H1 (cell line): Measurements from ENCODE around the gene ZNF282. TPM values are rescaled to one million over a fixed set of nuclear protein-coding genes. Genes with fewer than 3 reads are reported as not detected.

ENCODE experiments used
- CTCF ChIA-PET: fragments of 300-600 bp; sonication (Branson Sonifier 250); formaldehyde crosslinking; loops from one replicate; lab custom pipeline; 2021; ENCODE audit not compliant: partially characterized antibody; lab: Charles Lee
- POLR2A ChIA-PET: fragments of 300-600 bp; sonication (Branson Sonifier 250); formaldehyde crosslinking; loops from one replicate; lab custom pipeline; 2021; ENCODE audit warnings: inconsistent platforms; ENCODE audit not compliant: partially characterized antibody; lab: Charles Lee
- DNase-seq, 2 experiments: peaks; one replicate each; pipeline versions ENCODE4 v3.0.0 to v3.0.0-alpha.2; 2010 to 2022; ENCODE audit warnings: low spot score in 2 of 2, low read depth in 1 of 2, mixed read lengths in 1 of 2
- FAIRE-seq: peaks from 2 replicates; lab custom pipeline; 2011; peaks lifted over from hg19 to GRCh38; lab: Jason Lieb, UNC
- H2AFZ ChIP-seq: 2 replicates; pipeline ENCODE4 v1.8.1; 2012; ENCODE audit warnings: low read length, inconsistent platforms
- H2AK5ac ChIP-seq: 2 replicates; pipeline ENCODE4 v1.6.1; 2013; ENCODE audit warnings: low read depth, low read length
- H2BK120ac ChIP-seq: replicated peaks from 2 replicates; pipeline ENCODE3; 2013; ENCODE audit warnings: low read depth, low read length, inconsistent platforms
- H2BK12ac ChIP-seq: 2 replicates; pipeline ENCODE4 v1.6.1; 2013; ENCODE audit warnings: low read depth, low read length
- H2BK15ac ChIP-seq: 2 replicates; pipeline ENCODE4 v1.6.1; 2013; ENCODE audit warnings: low read length
- H2BK20ac ChIP-seq: 2 replicates; pipeline ENCODE4 v1.6.1; 2013; ENCODE audit warnings: low read length
- H2BK5ac ChIP-seq: 2 replicates; pipeline ENCODE4 v1.6.1; 2013; ENCODE audit warnings: low read depth, low read length
- H3K14ac ChIP-seq: 2 replicates; pipeline ENCODE4 v1.6.1; 2013; ENCODE audit warnings: inconsistent platforms; ENCODE audit not compliant: insufficient read length
- H3K18ac ChIP-seq: 2 replicates; pipeline ENCODE4 v1.6.1; 2013; ENCODE audit warnings: low read length; ENCODE audit errors: extremely low read depth
- H3K23ac ChIP-seq: 2 replicates; pipeline ENCODE4 v1.6.1; 2013; ENCODE audit warnings: inconsistent platforms; ENCODE audit not compliant: insufficient read length
- H3K23me2 ChIP-seq: 2 replicates; pipeline ENCODE4 v1.6.1; 2013; ENCODE audit warnings: low read depth, low read length
- H3K27ac ChIP-seq: 2 replicates; pipeline ENCODE4 v1.6.1; 2011; ENCODE audit warnings: low read depth, low read length, inconsistent platforms
- H3K27me3 ChIP-seq, 4 experiments: replicated peaks in 1 of 4; 1 replicate in 1 of 4; 2 replicates in 3 of 4; pipeline versions ENCODE4 v1.6.1 to v1.8.1; 2011 to 2013; ENCODE audit warnings: low read length in 3 of 4, mild to moderate bottlenecking in 3 of 4, inconsistent platforms in 2 of 4, mixed read lengths in 2 of 4, moderate library complexity in 1 of 4; ENCODE audit not compliant: control insufficient read depth in 3 of 4, insufficient read depth in 3 of 4; ENCODE audit errors: extremely low read depth in 1 of 4
- H3K36me3 ChIP-seq, 4 experiments: 2 replicates each; pipeline versions ENCODE4 v1.6.1 to v1.8.1; 2011 to 2013; ENCODE audit warnings: mild to moderate bottlenecking in 4 of 4, low read length in 3 of 4, moderate library complexity in 2 of 4, control low read depth in 1 of 4, inconsistent platforms in 1 of 4; ENCODE audit not compliant: insufficient read depth in 4 of 4, control insufficient read depth in 2 of 4
- H3K4ac ChIP-seq: replicated peaks from 2 replicates; pipeline ENCODE3; 2013; ENCODE audit warnings: low read length, low read depth, mixed read lengths, inconsistent platforms; ENCODE audit not compliant: insufficient read length
- H3K4me1 ChIP-seq, 4 experiments: replicated peaks in 1 of 4; 1 replicate in 1 of 4; 2 replicates in 3 of 4; pipeline versions ENCODE4 v1.6.1 to v1.8.1; 2011 to 2013; ENCODE audit warnings: low read length in 3 of 4, inconsistent platforms in 2 of 4, mixed read lengths in 1 of 4; ENCODE audit not compliant: insufficient read depth in 4 of 4, control insufficient read depth in 3 of 4
- H3K4me2 ChIP-seq, 2 experiments: 2 replicates each; pipeline versions ENCODE4 v1.6.1 to v1.8.1; 2011 to 2013; ENCODE audit warnings: low read depth in 2 of 2, low read length in 2 of 2, control low read depth in 1 of 2, inconsistent platforms in 1 of 2, mild to moderate bottlenecking in 1 of 2; ENCODE audit not compliant: insufficient read depth in 1 of 2
- H3K4me3 ChIP-seq, 4 experiments: fragments of 200-600, 300-600 bp in 1 of 4; sonication (generic), shearing (Covaris generic), sonication (Bioruptor Twin) in 1 of 4; 2 replicates each; pipeline versions ENCODE4 v1.5.1 to v1.8.1; 2011 to 2016; ENCODE audit warnings: low read length in 4 of 4, low read depth in 3 of 4, control low read depth in 2 of 4, inconsistent platforms in 2 of 4, mild to moderate bottlenecking in 2 of 4, mixed read lengths in 1 of 4, moderate library complexity in 1 of 4; ENCODE audit not compliant: insufficient read depth in 2 of 4; ENCODE audit errors: extremely low read depth in 1 of 4
- H3K56ac ChIP-seq: replicated peaks from 2 replicates; pipeline ENCODE3; 2013; ENCODE audit warnings: low read depth, mild to moderate bottlenecking, mixed read lengths, low read length, inconsistent platforms; ENCODE audit not compliant: insufficient read length
- H3K79me1 ChIP-seq: 2 replicates; pipeline ENCODE4 v1.6.1; 2013; ENCODE audit warnings: low read depth, low read length, control low read depth
- H3K79me2 ChIP-seq, 2 experiments: 2 replicates each; pipeline versions ENCODE4 v1.6.1 to v1.8.1; 2012 to 2013; ENCODE audit warnings: low read length in 2 of 2, mild to moderate bottlenecking in 2 of 2, inconsistent platforms in 1 of 2; ENCODE audit not compliant: insufficient read depth in 2 of 2, control insufficient read depth in 1 of 2
- H3K9ac ChIP-seq, 4 experiments: replicated peaks in 1 of 4; 1 replicate in 1 of 4; 2 replicates in 3 of 4; pipeline versions ENCODE4 v1.6.1 to v1.8.1; 2011 to 2013; ENCODE audit warnings: low read depth in 3 of 4, low read length in 3 of 4, control low read depth in 2 of 4, mild to moderate bottlenecking in 2 of 4, moderate library complexity in 2 of 4, inconsistent platforms in 1 of 4; ENCODE audit errors: extremely low read depth in 1 of 4
- H3K9me3 ChIP-seq, 2 experiments: 2 replicates each; pipeline versions ENCODE4 v1.6.1 to v1.8.1; 2012 to 2013; ENCODE audit warnings: mild to moderate bottlenecking in 2 of 2, moderate library complexity in 2 of 2, control low read depth in 1 of 2, inconsistent platforms in 1 of 2, low read depth in 1 of 2, low read length in 1 of 2, mixed read lengths in 1 of 2; ENCODE audit not compliant: insufficient read depth in 2 of 2
- H4K20me1 ChIP-seq, 2 experiments: replicated peaks in 1 of 2; 2 replicates each; pipeline versions ENCODE3 to v1.8.1; 2011 to 2013; ENCODE audit warnings: inconsistent platforms in 2 of 2, low read length in 2 of 2, mild to moderate bottlenecking in 1 of 2; ENCODE audit not compliant: insufficient read depth in 2 of 2, control insufficient read depth in 1 of 2
- H4K5ac ChIP-seq: 2 replicates; pipeline ENCODE4 v1.6.1; 2013; ENCODE audit warnings: low read length, low read depth, mixed read lengths, inconsistent platforms; ENCODE audit not compliant: insufficient read length
- H4K8ac ChIP-seq: 2 replicates; pipeline ENCODE4 v1.8.0; 2013; ENCODE audit warnings: mild to moderate bottlenecking, moderate library complexity, low read length, inconsistent platforms; ENCODE audit not compliant: insufficient read depth; ENCODE audit errors: extremely low read depth
- H4K91ac ChIP-seq: replicated peaks from 2 replicates; pipeline ENCODE3; 2013; ENCODE audit warnings: low read length, mixed read lengths, inconsistent platforms; ENCODE audit not compliant: insufficient read length
- CHD1 ChIP-seq: IDR thresholded peaks from 2 replicates; pipeline ENCODE4 v1.6.1; 2012; ENCODE audit warnings: low read depth, low read length, improper control_type of control experiment
- EGR1 ChIP-seq: IDR thresholded peaks from 2 replicates; pipeline ENCODE4 v1.6.1; 2011; ENCODE audit warnings: low read depth, low read length, borderline replicate concordance
- NRF1 ChIP-seq: IDR thresholded peaks from 2 replicates; pipeline ENCODE4 v1.6.1; 2011; ENCODE audit warnings: mild to moderate bottlenecking, low read depth, low read length, improper control_type of control experiment
- RFX5 ChIP-seq: IDR thresholded peaks from 2 replicates; pipeline ENCODE4 v1.6.1; 2011; ENCODE audit warnings: low read depth, low read length, improper control_type of control experiment, borderline replicate concordance
- SIX5 ChIP-seq: IDR thresholded peaks from 2 replicates; pipeline ENCODE4 v1.6.1; 2011; ENCODE audit warnings: mild to moderate bottlenecking, low read depth, low read length
- SP1 ChIP-seq: IDR thresholded peaks from 2 replicates; pipeline ENCODE4 v1.6.1; 2011; ENCODE audit warnings: low read depth, low read length
- SRF ChIP-seq: IDR thresholded peaks from 2 replicates; pipeline ENCODE4 v1.6.1; 2011; ENCODE audit warnings: mild to moderate bottlenecking, low read depth, low read length, moderate library complexity
- TCF12 ChIP-seq: IDR thresholded peaks from 2 replicates; pipeline ENCODE4 v1.6.1; 2011; ENCODE audit warnings: low read depth, mild to moderate bottlenecking, low read length
- whole genome bisulfite sequencing, 2 experiments: shearing (Covaris generic) in 1 of 2; methylation state at CpG; one replicate each; pipeline versions ENCODE4 v1.1.6 to v1.1.7; 2013 to 2015; ENCODE audit warnings: low lambda C conversion rate in 2 of 2, mixed read lengths in 2 of 2, inconsistent platforms in 1 of 2, low coverage in 1 of 2, missing lambda C conversion rate in 1 of 2; ENCODE audit not compliant: insufficient replicate concordance in 2 of 2, insufficient coverage in 1 of 2, insufficient read length in 1 of 2; ENCODE audit errors: extremely low coverage in 1 of 2, missing lambda C conversion rate in 1 of 2; 5-methylcytosine and 5-hydroxymethylcytosine counted together
- polyA plus RNA-seq, 7 experiments: library from polyadenylated mRNA; depleted of rRNA in 3 of 7; stranded (reverse) in 5 of 7; unstranded in 2 of 7; fragments of >200 nt in 5 of 7; fragments of 200-250 nt in 2 of 7; gene quantifications; 1 replicate in 5 of 7; 2 replicates in 1 of 7; 4 replicates in 1 of 7; pipeline versions ENCODE4 v1.2.1 to v1.2.3, GENCODE V29; 2011 to 2013; ENCODE audit warnings: missing spikeins in 2 of 7, mixed read lengths in 2 of 7
- total RNA-seq: library from RNA; stranded (reverse); fragmentation: NEBNext Ultra II Directional; extraction: Animal tissue kit (Norgen Biotek cat#: 25700); gene quantifications from 2 replicates; pipeline ENCODE4 v1.2.1, GENCODE V29; 2021
- TF ChIP-seq, protein P1 (sequence below), 3 experiments: IDR thresholded peaks; 1 replicate in 2 of 3; 2 replicates in 1 of 3; pipeline versions ENCODE4 v1.5.1 to v1.6.1; 2011; ENCODE audit warnings: low read length in 3 of 3, mild to moderate bottlenecking in 3 of 3, inconsistent platforms in 2 of 3, low read depth in 1 of 3, moderate library complexity in 1 of 3; ENCODE audit not compliant: insufficient read depth in 1 of 3; ENCODE audit errors: control extremely low read depth in 1 of 3

The ZNF282 gene
- total and polyA plus RNA-seq, 2 of the 8 experiments (the other 6 are each of a cell fraction or from before 2014, with no cell fraction given), result 16.9 to 36.3 TPM

DNA sequence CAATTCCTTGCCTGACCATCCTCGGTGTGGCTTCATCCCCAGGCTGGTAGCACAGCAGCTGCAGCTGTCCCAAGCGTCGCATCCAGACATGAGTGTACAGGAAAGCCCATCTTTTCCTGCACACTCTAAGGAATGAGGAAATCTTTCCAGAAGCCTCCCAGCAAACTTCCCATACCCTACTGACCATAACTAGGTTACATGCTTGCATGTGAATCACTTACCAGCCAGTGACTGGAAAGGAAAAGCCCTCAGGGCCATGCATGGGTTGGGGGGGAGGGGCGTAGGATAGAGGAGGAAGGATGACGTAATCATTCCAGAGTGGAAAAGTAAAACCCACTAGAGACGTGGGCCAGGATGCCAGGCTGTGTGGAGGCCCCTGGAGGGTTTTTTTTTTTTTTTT, 25.2 kb downstream of the ZNF282 start:
- H3K23ac ChIP-seq, result no peak overlapping the region
- no peak overlapping the region for H3K18ac ChIP-seq
- H3K27ac ChIP-seq, result no peak overlapping the region
- H4K20me1 ChIP-seq, result peaks cover 0 to 8% of the 10 kb centered on the region in 2 experiments
- no peak overlapping the region for H3K56ac ChIP-seq
- H3K23me2 ChIP-seq, result no peaks in the 10 kb centered on the region
- no peak for DNase-seq
- H3K9me3 ChIP-seq, result no peaks in the 10 kb centered on the region
- no peak for FAIRE-seq
- no peak overlapping the region for H2BK12ac ChIP-seq
- peaks cover 0 to 56% (median 19%) of the 10 kb centered on the region in 4 experiments; a peak in 7 of 8 replicates for H3K36me3 ChIP-seq
- no peak overlapping the region for H2AFZ ChIP-seq
- no peak overlapping the region for H4K91ac ChIP-seq
- no peaks in the 10 kb centered on the region; a peak in 1 of 7 replicates for H3K4me1 ChIP-seq
- no peak overlapping the region for H2AK5ac ChIP-seq
- no peak overlapping the region for H2BK20ac ChIP-seq
- ChIA-PET CTCF (interaction anchor here (0.8 to 1.0 kb wide), 2 partner anchors 25 to 186 kb away, joined by 3 read pairs; partner anchors contain the start of gene ZNF282), POLR2A (interaction anchor here (0.8 kb wide), 1 partner anchor 12 kb away, joined by 3 read pairs; no protein-coding TSS in a partner anchor)
- no peaks in the 10 kb centered on the region for H3K27me3 ChIP-seq
- H4K5ac ChIP-seq, result no peak overlapping the region
- peaks cover 2% of the 10 kb centered on the region for H3K79me1 ChIP-seq
- no peak overlapping the region for H4K8ac ChIP-seq
- no peak overlapping the region for H3K4me2 ChIP-seq
- no peak overlapping the region for H3K9ac ChIP-seq
- H2BK5ac ChIP-seq, result no peak overlapping the region
- H3K4ac ChIP-seq, result no peak overlapping the region
- H2BK15ac ChIP-seq, result no peak overlapping the region
- no peak overlapping the region for H3K4me3 ChIP-seq
- H2BK120ac ChIP-seq, result no peak overlapping the region
- WGBS, 2 experiments, result 92% methylated on average over 6 of the region's 6 CpGs; no CpG with 5 or more reads in 1 of the 2 experiments
- no peak for TF ChIP-seq CHD1
- no peak for TF ChIP-seq SRF
- no peak for TF ChIP-seq SP1
- TF ChIP-seq TCF12, result no peak
- no peak for TF ChIP-seq NRF1
- no peak for TF ChIP-seq EGR1
- no peak for TF ChIP-seq SIX5
- TF ChIP-seq RFX5, result no peak
- TF ChIP-seq, protein P1, sequence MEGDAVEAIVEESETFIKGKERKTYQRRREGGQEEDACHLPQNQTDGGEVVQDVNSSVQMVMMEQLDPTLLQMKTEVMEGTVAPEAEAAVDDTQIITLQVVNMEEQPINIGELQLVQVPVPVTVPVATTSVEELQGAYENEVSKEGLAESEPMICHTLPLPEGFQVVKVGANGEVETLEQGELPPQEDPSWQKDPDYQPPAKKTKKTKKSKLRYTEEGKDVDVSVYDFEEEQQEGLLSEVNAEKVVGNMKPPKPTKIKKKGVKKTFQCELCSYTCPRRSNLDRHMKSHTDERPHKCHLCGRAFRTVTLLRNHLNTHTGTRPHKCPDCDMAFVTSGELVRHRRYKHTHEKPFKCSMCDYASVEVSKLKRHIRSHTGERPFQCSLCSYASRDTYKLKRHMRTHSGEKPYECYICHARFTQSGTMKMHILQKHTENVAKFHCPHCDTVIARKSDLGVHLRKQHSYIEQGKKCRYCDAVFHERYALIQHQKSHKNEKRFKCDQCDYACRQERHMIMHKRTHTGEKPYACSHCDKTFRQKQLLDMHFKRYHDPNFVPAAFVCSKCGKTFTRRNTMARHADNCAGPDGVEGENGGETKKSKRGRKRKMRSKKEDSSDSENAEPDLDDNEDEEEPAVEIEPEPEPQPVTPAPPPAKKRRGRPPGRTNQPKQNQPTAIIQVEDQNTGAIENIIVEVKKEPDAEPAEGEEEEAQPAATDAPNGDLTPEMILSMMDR (IDR thresholded peaks at IDR 0.05; ENCODE audit: control extremely low read depth in 1 of 3, insufficient read depth in 1 of 3, low read depth in 1 of 3, low read length in 3 of 3), result no peak
- no peaks in the 10 kb centered on the region for H3K79me2 ChIP-seq
- no peak overlapping the region for H3K14ac ChIP-seq
